BE2C (cell line): ENCODE data around the gene DSC3.
"Not testable (repeated sequence)": the region's sequence is repeated elsewhere in the genome, so short reads cannot be mapped to it uniquely, and the experiment has no call there.

Experiments
- DNase-seq: peaks from one replicate; pipeline ENCODE4 v3.0.0-alpha.2; 2020
- H3K27me3 ChIP-seq: fragments of 250-450 bp; sonication (Bioruptor Pico); 2 replicates; pipeline ENCODE4 v1.5.1; 2020; ENCODE audit warnings: mild to moderate bottlenecking
- H3K36me3 ChIP-seq: fragments of 250-450 bp; sonication (Bioruptor Pico); 2 replicates; pipeline ENCODE4 v1.5.1; 2020; ENCODE audit warnings: mild to moderate bottlenecking
- H3K4me1 ChIP-seq: fragments of 250-450 bp; sonication (Bioruptor Pico); 2 replicates; pipeline ENCODE4 v1.5.1; 2020
- H3K4me3 ChIP-seq: 2 replicates; pipeline ENCODE4 v1.5.1; 2011; ENCODE audit warnings: low read depth, low read length
- H3K9me3 ChIP-seq: fragments of 250-450 bp; sonication (Bioruptor Pico); 2 replicates; pipeline ENCODE4 v1.5.1; 2020
- TF ChIP-seq, protein P1 (sequence below): IDR thresholded peaks from 2 replicates; pipeline ENCODE4 v1.5.1; 2012; ENCODE audit warnings: mild to moderate bottlenecking, low read depth, low read length

Gene DSC3

DNA sequence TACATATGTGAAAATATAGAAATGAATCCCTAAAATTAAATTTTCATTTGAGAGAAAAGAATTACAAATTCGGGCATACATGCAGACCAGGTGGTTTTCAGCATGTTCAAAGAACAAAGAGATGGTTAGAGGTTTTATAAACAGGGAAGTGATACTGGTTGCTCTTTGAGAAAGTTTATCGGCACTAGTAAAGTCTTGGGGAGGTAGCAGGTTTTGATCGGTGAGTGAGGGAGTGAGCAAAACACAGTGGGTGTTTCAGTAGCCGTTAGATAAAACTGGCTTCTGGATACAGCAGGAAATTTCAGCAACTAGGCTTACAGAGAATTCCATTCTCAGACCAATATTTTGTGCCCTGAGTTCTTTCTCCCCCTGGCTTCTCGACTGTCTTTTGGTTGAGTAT, 51.1 kb downstream of the DSC3 start:
- Histone ChIP-seq H3K4me1 (no peaks in the 10 kb centered on the region), H3K36me3 (no peaks in the 10 kb centered on the region), H3K9me3 (no peaks in the 10 kb centered on the region), H3K27me3 (no peaks in the 10 kb centered on the region), H3K4me3 (no peak overlapping the region)
- no peak for DNase-seq
- TF ChIP-seq, protein P1, sequence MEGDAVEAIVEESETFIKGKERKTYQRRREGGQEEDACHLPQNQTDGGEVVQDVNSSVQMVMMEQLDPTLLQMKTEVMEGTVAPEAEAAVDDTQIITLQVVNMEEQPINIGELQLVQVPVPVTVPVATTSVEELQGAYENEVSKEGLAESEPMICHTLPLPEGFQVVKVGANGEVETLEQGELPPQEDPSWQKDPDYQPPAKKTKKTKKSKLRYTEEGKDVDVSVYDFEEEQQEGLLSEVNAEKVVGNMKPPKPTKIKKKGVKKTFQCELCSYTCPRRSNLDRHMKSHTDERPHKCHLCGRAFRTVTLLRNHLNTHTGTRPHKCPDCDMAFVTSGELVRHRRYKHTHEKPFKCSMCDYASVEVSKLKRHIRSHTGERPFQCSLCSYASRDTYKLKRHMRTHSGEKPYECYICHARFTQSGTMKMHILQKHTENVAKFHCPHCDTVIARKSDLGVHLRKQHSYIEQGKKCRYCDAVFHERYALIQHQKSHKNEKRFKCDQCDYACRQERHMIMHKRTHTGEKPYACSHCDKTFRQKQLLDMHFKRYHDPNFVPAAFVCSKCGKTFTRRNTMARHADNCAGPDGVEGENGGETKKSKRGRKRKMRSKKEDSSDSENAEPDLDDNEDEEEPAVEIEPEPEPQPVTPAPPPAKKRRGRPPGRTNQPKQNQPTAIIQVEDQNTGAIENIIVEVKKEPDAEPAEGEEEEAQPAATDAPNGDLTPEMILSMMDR = no peak

DNA sequence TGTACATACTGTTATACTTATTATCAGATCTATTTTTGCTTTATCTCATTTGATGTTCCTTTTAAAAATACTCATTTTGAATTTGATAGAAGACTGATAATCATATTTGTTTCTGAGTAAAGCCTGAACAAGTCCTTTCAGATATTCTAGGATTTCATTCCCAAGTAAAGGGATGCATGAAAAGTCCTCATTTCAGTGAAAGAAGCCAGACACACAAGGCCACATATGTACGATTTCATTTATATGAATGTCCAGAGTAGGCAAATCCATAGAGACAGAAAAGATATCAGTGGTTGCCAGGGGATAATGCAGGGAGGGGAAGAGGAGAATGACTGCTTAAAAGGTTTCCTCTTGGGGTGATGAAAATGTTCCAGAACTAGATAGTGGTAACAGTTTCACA, 53.4 kb downstream of the DSC3 start:
- DNase-seq = no peak
- H3K27me3 ChIP-seq = no peaks in the 10 kb centered on the region
- H3K4me1 ChIP-seq = no peaks in the 10 kb centered on the region
- H3K4me3 ChIP-seq = no peak overlapping the region
- no peaks in the 10 kb centered on the region for H3K36me3 ChIP-seq
- no peaks in the 10 kb centered on the region for H3K9me3 ChIP-seq
- TF ChIP-seq, protein P1 = no peak

DNA sequence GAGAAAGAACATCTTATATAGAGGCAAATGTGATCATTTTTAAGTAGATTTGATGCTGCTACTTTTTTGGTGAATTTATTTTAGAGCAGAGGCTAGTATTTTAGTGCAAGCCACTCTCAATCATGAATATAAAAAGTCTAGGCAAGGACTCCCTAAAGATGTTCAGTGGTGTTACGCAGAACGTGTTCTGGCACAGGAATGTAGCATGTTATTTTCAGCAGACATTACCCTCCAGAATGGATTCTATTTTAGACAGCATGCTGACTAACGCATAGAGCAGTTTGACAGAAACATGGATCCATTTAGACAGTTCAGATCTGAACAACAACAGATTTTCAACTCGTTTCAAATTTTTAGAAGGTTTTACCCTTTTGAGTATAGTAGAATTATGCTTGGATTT, 54.1 kb downstream of the DSC3 start:
- H3K36me3 ChIP-seq = no peaks in the 10 kb centered on the region
- no peak for DNase-seq
- H3K4me1 ChIP-seq = no peaks in the 10 kb centered on the region
- TF ChIP-seq, protein P1 = no peak
- no peak overlapping the region for H3K4me3 ChIP-seq
- no peaks in the 10 kb centered on the region for H3K9me3 ChIP-seq
- H3K27me3 ChIP-seq = no peaks in the 10 kb centered on the region

DNA sequence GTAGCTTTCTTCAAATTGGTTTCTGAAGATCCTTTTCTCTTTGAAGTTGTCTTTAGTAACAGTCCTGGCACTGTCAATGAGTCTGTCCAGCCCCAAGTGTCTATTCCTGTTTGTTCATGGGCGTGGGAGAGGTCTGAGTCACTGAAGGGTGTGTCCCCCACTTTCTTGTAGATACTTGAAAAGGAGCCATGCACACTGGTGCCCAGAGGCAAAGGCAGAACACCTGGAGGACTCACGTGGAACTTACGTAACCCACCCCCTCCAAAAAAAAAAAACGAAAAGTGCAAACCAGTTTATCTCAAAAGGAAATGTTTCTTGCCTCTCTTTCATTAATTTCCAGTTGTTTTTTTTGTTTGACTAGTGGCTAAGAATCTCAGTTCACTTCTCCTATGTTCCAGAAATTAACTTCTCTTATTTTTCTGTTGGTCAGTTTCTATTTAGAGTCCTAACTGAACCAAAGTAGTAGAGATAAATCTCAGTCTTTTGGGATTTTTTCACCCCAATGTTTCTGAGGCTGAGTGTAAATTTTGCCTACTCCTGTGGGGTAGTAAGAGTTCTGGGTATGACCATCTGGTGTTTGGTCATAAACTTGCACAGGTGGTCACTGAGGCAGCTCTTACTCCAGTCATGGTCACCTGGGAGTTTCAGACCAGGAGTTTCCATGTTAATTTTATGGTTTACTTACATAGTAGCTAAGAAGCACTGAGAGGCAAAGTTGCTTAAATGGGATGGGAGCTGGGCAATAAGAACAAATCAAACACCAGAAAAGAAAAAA, 54.9 kb downstream of the DSC3 start:
- Histone ChIP-seq H3K4me1 (no peaks in the 10 kb centered on the region), H3K27me3 (no peaks in the 10 kb centered on the region), H3K9me3 (no peaks in the 10 kb centered on the region), H3K36me3 (no peaks in the 10 kb centered on the region), H3K4me3 (no peak overlapping the region)
- TF ChIP-seq, protein P1 = no peak
- DNase-seq = no peak

DNA sequence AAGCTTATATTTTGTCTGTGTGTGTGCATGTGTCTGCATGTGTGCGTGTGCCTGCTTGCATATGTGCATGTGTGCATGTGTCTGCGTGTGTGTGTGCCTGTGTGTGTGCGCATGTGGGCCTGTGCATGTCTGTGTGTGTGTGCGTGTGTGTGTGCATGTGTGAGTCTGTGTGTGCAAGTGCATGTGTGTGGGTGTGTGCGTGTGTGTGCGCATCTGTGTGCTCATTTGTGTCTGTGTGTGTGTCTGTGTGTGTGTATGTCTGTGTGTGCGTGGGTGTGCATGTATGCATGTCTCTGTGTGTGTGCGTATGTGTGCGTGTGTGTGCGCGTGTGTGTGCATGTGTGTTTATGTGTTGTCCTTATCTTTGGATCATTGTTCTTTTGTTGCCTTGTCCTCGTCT, 56.8 kb downstream of the DSC3 start:
- no peaks in the 10 kb centered on the region for H3K27me3 ChIP-seq
- H3K36me3 ChIP-seq = no peaks in the 10 kb centered on the region
- TF ChIP-seq, protein P1 = no peak
- no peak overlapping the region for H3K4me3 ChIP-seq
- no peaks in the 10 kb centered on the region for H3K9me3 ChIP-seq
- H3K4me1 ChIP-seq = no peaks in the 10 kb centered on the region
- no peak for DNase-seq

DNA sequence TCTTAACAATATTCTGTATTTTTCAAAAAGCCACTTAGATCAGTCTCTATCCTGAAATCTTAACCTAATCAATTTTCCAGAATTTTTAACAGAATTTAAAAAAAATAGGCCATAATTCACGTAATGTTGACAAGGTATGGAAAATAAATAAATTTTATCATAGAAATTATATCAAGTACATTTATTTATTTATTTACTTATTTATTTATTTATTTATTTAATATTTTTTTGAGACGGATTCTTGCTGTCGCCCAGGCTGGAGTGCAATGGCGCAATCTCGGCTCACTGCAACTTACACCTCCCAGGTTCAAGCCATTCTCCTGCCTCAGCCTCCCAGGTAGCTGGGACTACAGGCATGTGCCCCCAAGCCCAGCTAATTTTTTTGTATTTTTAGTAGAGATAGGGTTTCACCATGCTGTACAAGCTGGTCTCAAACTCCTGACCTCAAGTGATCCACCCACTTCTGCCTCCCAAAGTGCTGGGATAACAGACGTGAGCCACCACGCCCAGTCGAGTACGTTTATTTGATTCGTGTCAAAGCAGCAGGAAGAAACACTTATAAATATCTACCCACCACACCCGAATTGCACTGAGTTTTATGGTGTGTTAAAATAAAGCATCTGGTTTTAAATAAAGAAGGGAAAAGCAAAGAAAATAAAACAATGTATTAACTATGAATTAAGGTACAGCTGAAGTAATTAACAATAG, 60.1 kb downstream of the DSC3 start:
- no peaks in the 10 kb centered on the region for H3K36me3 ChIP-seq
- no peaks in the 10 kb centered on the region for H3K4me1 ChIP-seq
- DNase-seq = no peak
- no peaks in the 10 kb centered on the region for H3K27me3 ChIP-seq
- TF ChIP-seq, protein P1 = no peak
- no peaks in the 10 kb centered on the region for H3K9me3 ChIP-seq
- no peak overlapping the region for H3K4me3 ChIP-seq

DNA sequence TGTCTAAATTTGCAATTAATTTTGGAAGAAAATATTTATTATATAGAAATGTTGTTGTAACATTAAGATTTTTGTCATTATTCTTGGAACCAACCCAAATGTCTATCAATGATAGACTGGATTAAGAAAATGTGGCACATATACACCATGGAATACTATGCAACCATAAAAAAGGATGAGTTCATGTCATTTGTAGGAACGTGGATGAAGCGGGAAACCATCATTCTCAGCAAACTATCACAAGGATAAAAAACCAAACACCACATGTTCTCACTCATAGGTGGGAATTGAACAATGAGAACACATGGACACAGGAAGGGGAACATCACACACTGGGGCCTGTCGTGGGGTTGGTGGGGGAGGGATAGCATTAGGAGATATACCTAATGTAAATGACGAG, 64.5 kb downstream of the DSC3 start:
- H3K27me3 ChIP-seq, H3K36me3 ChIP-seq, H3K4me1 ChIP-seq, H3K4me3 ChIP-seq, H3K9me3 ChIP-seq, DNase-seq: not testable (repeated sequence)
